NCI-H2029 (cell line): Measurements from ENCODE around the gene ADD3.
A peak's percentile ranks its signal among the peaks of the same experiment; 100 is the strongest.

Source experiments
- DNase-seq: peaks from one replicate; lab custom pipeline; 2025; lab: John Stamatoyannopoulos, UW

Gene ADD3

GRCh38 chr10:110007701-110008517 is at the start of gene ADD3:
Gene ADD3 (plus strand): TSS chr10:110007984. CDS start chr10:110100654, 92,670 bp downstream.
- peak; percentile 37 for DNase-seq

- no peak for DNase-seq
Observed at GRCh38 chr10:109958059-109958458, 49.7 kb upstream of the ADD3 start.

DNA sequence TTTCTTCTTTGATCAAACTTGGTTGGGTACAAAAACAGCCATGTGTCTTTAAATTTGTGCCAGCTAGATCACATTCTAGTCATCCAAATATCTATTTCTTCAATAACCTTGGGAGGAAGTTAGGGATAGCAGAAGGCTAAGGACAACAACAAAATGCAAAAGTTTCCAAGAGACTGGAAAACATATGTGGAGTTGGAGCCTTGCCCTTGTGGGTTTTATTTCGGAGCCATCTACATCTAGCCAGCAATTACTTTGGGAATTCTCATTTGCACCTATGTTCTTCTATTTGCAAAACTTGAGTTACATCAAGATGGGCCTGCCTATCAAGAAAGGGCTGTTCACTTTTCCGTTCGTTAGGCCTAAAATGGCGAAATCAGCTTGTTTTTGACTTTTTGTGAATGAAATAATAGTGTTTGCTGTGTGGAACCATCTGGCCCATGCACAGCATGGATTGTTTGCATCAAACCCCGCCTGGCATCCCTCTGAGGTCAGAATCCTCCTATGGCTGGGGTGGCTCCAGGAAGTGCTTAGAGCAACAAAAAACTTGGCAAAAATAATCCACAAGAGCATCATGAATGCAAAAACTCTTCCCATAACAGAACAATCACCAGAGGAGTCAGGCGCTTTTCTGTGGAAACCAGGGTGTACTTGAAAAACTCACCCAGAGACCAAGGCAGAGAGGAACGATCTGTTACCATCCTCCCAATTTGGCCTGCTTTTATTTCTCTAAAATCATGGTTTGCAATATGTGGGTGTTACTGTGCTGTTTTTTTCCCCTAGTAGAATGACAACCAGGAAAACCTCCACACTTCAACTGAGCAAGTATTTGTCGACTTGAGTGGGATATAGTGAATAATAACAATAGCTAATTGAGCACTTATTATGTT is 48.3 kb upstream of the ADD3 start:
- no peak for DNase-seq

DNA sequence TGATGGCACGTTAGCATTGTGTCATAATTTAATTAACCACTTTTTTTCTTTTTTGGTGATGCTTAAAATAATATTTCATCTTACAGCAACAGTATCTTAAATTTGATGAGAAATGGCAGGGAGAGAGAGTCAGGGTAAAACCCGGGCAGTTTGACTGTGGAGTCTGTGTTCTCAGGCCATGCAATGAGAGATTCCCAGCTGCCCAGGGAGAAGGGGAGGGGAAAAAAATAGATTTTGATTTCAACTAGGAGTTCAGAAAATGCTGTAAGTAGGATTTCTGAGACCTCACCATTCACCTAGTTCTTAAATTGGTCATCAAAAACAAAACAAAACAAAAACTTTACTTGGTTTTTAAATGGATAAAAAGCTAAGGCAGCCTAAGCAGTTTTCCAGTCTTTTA is 47.1 kb upstream of the ADD3 start:
- no peak for DNase-seq

- DNase-seq: peak; percentile 37
Observed at GRCh38 chr10:109961174-109962001, 46.4 kb upstream of the ADD3 start.

DNA sequence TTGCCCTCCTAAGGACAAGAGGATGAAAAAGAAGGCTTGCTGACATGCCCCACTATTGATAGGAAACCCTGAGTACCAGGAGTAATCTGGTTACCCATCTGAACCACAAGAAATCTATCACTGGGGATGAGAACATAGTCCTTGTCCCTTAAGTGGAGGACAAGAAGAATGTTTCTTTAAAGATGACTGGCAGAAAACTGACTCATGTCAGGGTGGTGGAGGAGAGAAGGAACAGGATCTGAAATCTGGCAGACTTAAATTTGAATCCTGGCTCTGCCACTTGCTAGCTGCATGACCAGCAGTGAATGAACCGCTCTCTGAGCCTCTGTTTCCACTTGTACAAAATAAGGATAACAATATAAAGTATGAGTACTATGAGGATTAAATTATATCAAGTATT is 45.5 kb upstream of the ADD3 start:
- DNase-seq: no peak

DNA sequence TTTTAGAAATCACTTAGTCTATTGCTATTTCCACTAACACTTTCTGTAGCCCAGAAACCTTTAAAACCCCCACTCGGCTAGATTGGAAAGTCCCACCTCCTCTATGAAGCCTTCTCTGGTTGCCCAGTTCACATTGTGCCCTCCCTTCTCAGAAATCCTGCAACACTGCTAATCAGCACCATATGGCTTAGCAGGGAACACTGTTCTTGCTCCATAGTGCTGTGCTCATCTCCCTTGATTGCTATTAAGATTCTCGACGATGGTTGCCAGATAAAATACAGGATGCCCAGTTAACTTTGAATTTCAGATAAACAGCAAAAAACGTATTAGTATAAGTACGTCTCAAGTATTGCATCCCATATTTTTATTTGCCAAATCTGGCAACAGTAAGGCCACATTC is 44.3 kb upstream of the ADD3 start:
- DNase-seq: no peak

DNA sequence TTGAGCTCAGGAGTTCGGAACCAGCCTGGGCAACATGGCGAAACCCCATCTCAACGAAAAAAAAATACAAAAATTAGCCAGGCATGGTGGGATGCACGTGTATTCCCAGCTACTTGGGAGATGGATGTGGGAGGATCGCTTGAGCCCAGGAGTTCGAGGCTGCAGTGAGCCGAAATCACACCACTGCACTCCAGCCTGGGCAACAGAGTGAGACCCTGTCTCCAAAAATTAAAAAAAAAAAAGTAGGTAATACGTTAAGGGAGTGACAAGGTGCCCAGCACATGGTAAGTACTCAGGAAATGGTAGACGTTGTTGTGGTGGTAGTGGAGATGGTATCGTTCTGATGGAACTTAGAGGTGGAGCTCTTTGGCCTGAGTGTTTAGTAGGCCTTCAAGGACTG is 43.5 kb upstream of the ADD3 start:
- no peak for DNase-seq

DNA sequence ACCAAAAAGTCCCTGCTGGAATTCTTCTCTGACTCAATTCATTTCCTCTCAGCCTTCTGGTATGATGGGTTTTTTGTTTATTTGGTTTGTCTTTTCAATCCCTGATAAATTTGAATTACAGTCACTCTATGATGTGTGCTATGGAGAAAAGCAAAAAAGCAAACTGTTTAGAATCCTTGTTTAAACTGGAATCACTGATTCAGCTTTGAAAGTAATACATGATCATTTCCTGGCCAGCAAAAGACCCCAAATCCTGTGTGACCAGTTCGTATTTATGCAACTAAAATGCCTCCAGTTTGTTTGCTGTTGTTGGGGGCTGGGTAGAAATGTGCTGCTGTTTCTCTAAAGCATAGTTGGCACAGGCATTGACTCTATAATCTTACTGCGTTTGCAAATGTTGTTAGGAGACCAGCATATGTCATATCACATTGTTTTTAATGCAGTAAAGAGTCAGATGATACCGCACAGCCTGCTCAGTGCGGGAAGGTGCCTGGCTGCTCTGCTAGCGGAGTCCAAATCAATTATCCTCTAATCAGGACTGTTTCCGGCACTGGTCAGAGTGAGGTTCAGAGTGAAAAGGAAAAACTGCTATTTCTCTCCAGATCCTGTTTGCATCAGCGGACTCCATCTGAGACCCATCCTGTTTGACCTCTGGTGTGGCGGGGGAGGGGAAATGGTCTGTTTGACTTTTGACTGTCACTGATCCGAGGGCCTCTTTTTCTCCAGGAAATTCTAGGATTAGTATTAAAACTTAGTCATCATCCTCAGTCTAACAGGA is 40.6 kb upstream of the ADD3 start:
- no peak for DNase-seq

- no peak for DNase-seq
Observed at GRCh38 chr10:109967739-109968088, 40.1 kb upstream of the ADD3 start.

DNA sequence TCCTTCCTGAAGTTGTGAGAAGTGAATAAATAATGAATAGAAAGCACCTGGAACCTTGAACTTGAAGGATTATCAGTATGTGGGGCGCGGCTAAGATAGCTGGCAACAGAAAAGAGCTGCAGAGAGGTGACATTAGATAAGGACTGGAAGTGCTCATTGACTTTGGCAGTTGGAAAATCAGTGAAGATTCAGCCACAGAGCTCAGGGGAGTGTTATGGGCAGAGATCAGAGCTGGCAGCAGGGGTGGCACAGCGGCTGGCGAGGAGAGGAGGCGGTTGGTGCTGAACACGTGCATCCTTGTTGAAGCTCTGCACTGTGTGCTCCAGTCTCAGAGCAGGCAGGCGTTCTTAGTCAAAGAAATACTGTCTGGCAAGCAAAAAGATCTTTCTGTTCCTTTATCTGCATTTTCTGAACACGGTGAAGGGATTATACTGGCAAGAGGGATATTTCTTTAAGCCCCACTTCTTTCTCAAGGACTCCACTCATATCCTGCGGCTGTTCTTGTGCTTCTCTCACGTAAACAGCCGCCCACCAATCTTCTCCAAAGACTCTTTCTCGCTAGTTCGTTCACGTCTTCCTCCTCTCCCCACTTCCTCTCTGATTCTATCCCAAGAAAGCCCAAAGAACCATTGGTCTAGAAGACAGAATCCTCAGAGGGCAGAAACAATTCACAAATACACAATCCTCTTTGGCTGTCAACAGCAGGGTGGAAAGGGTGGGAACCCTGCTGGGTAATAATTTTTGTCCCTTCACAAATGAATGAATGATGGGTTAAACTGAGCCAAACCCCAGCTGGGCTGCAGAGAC is 38.6 kb upstream of the ADD3 start:
- DNase-seq: no peak

DNA sequence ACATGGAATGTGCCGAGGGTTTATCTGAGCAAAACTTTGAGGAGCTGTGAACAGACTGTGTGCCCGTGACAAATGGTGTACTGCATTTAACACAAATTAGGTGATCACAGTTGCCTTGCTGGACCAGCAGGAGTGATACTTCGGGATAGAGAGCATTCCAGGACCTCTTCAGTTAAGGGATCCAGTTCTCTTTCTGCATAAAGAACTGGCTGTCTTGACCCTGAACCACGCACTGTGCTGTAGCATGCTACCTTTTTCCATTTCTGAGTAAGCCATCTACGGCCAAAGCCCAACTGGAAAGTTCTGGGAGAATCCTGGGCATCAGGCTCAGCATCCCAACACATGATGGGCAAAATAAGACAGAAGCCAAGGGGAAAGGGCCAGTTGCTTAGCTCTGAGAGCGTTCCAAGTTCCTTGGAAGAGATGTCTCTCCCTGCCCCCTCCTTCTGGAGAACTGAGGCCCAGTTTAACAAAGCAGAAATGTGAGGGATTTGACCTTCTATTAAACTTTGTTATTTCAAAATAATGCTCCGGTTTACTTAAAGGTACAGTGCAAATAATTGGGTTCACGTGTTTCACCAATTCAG is 37.9 kb upstream of the ADD3 start:
- DNase-seq: no peak

DNA sequence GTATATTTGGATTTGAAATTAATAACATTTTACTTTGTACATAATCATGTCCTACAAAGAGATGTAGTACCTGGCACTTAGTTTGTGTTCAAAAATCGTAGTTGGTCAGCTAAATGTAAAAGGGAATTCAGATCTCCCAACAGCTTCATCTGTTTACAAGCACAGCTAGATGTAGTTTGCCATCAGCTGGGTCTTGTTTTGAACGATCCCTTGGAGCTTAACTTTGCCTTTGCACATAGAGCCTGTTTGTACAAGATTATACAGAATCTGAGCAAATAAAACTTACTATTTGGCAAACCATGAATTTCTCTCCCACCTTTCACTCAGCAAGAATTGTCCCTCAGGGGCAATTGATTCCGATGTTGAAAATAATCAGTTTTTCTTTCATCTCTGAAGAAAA is 36.1 kb upstream of the ADD3 start:
- DNase-seq: no peak

GRCh38 chr10:109972372-109973001 is 35.3 kb upstream of the ADD3 start:
- no peak for DNase-seq

DNA sequence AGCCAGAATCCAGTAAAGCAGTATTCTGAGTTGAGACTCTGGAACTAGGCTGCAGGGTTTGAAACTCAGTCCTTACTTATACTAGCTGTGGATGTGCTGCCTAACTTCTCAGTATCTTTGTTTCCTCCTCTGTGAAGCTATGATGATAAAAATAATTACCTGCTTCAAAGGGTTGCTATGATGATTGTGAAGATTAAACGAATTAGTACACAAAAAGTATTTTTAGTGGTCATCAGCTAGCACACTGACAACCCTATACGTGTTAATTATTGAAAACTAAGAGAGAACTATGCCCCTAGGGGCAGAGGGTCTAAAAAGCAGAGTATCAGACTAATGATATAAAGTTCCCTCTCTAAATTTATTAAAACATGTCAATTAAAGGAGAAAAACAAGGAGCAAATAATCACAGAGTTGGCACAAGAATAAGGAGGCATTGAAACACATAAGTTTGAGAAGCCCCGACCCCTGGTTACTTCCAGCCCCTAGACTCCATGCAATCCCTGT is 34.4 kb upstream of the ADD3 start:
- DNase-seq: no peak

- no peak for DNase-seq
Observed at GRCh38 chr10:109974504-109975191, 33.1 kb upstream of the ADD3 start.

GRCh38 chr10:109975244-109976190 is 32.3 kb upstream of the ADD3 start:
- DNase-seq: no peak

GRCh38 chr10:109976681-109977080 is 31.1 kb upstream of the ADD3 start:
- DNase-seq: no peak
